H1 (cell line): ENCODE results near the gene SMIM20. TPM values are rescaled to one million over a fixed set of nuclear protein-coding genes. Genes with fewer than 3 reads are reported as not detected.

Source experiments
- CTCF ChIA-PET: fragments of 300-600 bp; sonication (Branson Sonifier 250); formaldehyde crosslinking; loops from one replicate; lab custom pipeline; 2021; ENCODE audit not compliant: partially characterized antibody; lab: Charles Lee
- POLR2A ChIA-PET: fragments of 300-600 bp; sonication (Branson Sonifier 250); formaldehyde crosslinking; loops from one replicate; lab custom pipeline; 2021; ENCODE audit warnings: inconsistent platforms; ENCODE audit not compliant: partially characterized antibody; lab: Charles Lee
- DNase-seq, 2 experiments: peaks; one replicate each; pipeline versions ENCODE4 v3.0.0 to v3.0.0-alpha.2; 2010 to 2022; ENCODE audit warnings: low spot score in 2 of 2, low read depth in 1 of 2, mixed read lengths in 1 of 2
- FAIRE-seq: peaks from 2 replicates; lab custom pipeline; 2011; peaks lifted over from hg19 to GRCh38; lab: Jason Lieb, UNC
- H2AFZ ChIP-seq: 2 replicates; pipeline ENCODE4 v1.8.1; 2012; ENCODE audit warnings: low read length, inconsistent platforms
- H2AK5ac ChIP-seq: 2 replicates; pipeline ENCODE4 v1.6.1; 2013; ENCODE audit warnings: low read depth, low read length
- H2BK120ac ChIP-seq: replicated peaks from 2 replicates; pipeline ENCODE3; 2013; ENCODE audit warnings: low read depth, low read length, inconsistent platforms
- H2BK12ac ChIP-seq: 2 replicates; pipeline ENCODE4 v1.6.1; 2013; ENCODE audit warnings: low read depth, low read length
- H2BK15ac ChIP-seq: 2 replicates; pipeline ENCODE4 v1.6.1; 2013; ENCODE audit warnings: low read length
- H2BK20ac ChIP-seq: 2 replicates; pipeline ENCODE4 v1.6.1; 2013; ENCODE audit warnings: low read length
- H2BK5ac ChIP-seq: 2 replicates; pipeline ENCODE4 v1.6.1; 2013; ENCODE audit warnings: low read depth, low read length
- H3K14ac ChIP-seq: 2 replicates; pipeline ENCODE4 v1.6.1; 2013; ENCODE audit warnings: inconsistent platforms; ENCODE audit not compliant: insufficient read length
- H3K18ac ChIP-seq: 2 replicates; pipeline ENCODE4 v1.6.1; 2013; ENCODE audit warnings: low read length; ENCODE audit errors: extremely low read depth
- H3K23ac ChIP-seq: 2 replicates; pipeline ENCODE4 v1.6.1; 2013; ENCODE audit warnings: inconsistent platforms; ENCODE audit not compliant: insufficient read length
- H3K23me2 ChIP-seq: 2 replicates; pipeline ENCODE4 v1.6.1; 2013; ENCODE audit warnings: low read depth, low read length
- H3K27ac ChIP-seq: 2 replicates; pipeline ENCODE4 v1.6.1; 2011; ENCODE audit warnings: low read depth, low read length, inconsistent platforms
- H3K27me3 ChIP-seq, 4 experiments: replicated peaks in 1 of 4; 1 replicate in 1 of 4; 2 replicates in 3 of 4; pipeline versions ENCODE4 v1.6.1 to v1.8.1; 2011 to 2013; ENCODE audit warnings: low read length in 3 of 4, mild to moderate bottlenecking in 3 of 4, inconsistent platforms in 2 of 4, mixed read lengths in 2 of 4, moderate library complexity in 1 of 4; ENCODE audit not compliant: control insufficient read depth in 3 of 4, insufficient read depth in 3 of 4; ENCODE audit errors: extremely low read depth in 1 of 4
- H3K36me3 ChIP-seq, 4 experiments: 2 replicates each; pipeline versions ENCODE4 v1.6.1 to v1.8.1; 2011 to 2013; ENCODE audit warnings: mild to moderate bottlenecking in 4 of 4, low read length in 3 of 4, moderate library complexity in 2 of 4, control low read depth in 1 of 4, inconsistent platforms in 1 of 4; ENCODE audit not compliant: insufficient read depth in 4 of 4, control insufficient read depth in 2 of 4
- H3K4ac ChIP-seq: replicated peaks from 2 replicates; pipeline ENCODE3; 2013; ENCODE audit warnings: low read length, low read depth, mixed read lengths, inconsistent platforms; ENCODE audit not compliant: insufficient read length
- H3K4me1 ChIP-seq, 4 experiments: replicated peaks in 1 of 4; 1 replicate in 1 of 4; 2 replicates in 3 of 4; pipeline versions ENCODE4 v1.6.1 to v1.8.1; 2011 to 2013; ENCODE audit warnings: low read length in 3 of 4, inconsistent platforms in 2 of 4, mixed read lengths in 1 of 4; ENCODE audit not compliant: insufficient read depth in 4 of 4, control insufficient read depth in 3 of 4
- H3K4me2 ChIP-seq, 2 experiments: 2 replicates each; pipeline versions ENCODE4 v1.6.1 to v1.8.1; 2011 to 2013; ENCODE audit warnings: low read depth in 2 of 2, low read length in 2 of 2, control low read depth in 1 of 2, inconsistent platforms in 1 of 2, mild to moderate bottlenecking in 1 of 2; ENCODE audit not compliant: insufficient read depth in 1 of 2
- H3K4me3 ChIP-seq, 4 experiments: fragments of 200-600, 300-600 bp in 1 of 4; sonication (generic), shearing (Covaris generic), sonication (Bioruptor Twin) in 1 of 4; 2 replicates each; pipeline versions ENCODE4 v1.5.1 to v1.8.1; 2011 to 2016; ENCODE audit warnings: low read length in 4 of 4, low read depth in 3 of 4, control low read depth in 2 of 4, inconsistent platforms in 2 of 4, mild to moderate bottlenecking in 2 of 4, mixed read lengths in 1 of 4, moderate library complexity in 1 of 4; ENCODE audit not compliant: insufficient read depth in 2 of 4; ENCODE audit errors: extremely low read depth in 1 of 4
- H3K56ac ChIP-seq: replicated peaks from 2 replicates; pipeline ENCODE3; 2013; ENCODE audit warnings: low read depth, mild to moderate bottlenecking, mixed read lengths, low read length, inconsistent platforms; ENCODE audit not compliant: insufficient read length
- H3K79me1 ChIP-seq: 2 replicates; pipeline ENCODE4 v1.6.1; 2013; ENCODE audit warnings: low read depth, low read length, control low read depth
- H3K79me2 ChIP-seq, 2 experiments: 2 replicates each; pipeline versions ENCODE4 v1.6.1 to v1.8.1; 2012 to 2013; ENCODE audit warnings: low read length in 2 of 2, mild to moderate bottlenecking in 2 of 2, inconsistent platforms in 1 of 2; ENCODE audit not compliant: insufficient read depth in 2 of 2, control insufficient read depth in 1 of 2
- H3K9ac ChIP-seq, 4 experiments: replicated peaks in 1 of 4; 1 replicate in 1 of 4; 2 replicates in 3 of 4; pipeline versions ENCODE4 v1.6.1 to v1.8.1; 2011 to 2013; ENCODE audit warnings: low read depth in 3 of 4, low read length in 3 of 4, control low read depth in 2 of 4, mild to moderate bottlenecking in 2 of 4, moderate library complexity in 2 of 4, inconsistent platforms in 1 of 4; ENCODE audit errors: extremely low read depth in 1 of 4
- H3K9me3 ChIP-seq, 2 experiments: 2 replicates each; pipeline versions ENCODE4 v1.6.1 to v1.8.1; 2012 to 2013; ENCODE audit warnings: mild to moderate bottlenecking in 2 of 2, moderate library complexity in 2 of 2, control low read depth in 1 of 2, inconsistent platforms in 1 of 2, low read depth in 1 of 2, low read length in 1 of 2, mixed read lengths in 1 of 2; ENCODE audit not compliant: insufficient read depth in 2 of 2
- H4K20me1 ChIP-seq, 2 experiments: replicated peaks in 1 of 2; 2 replicates each; pipeline versions ENCODE3 to v1.8.1; 2011 to 2013; ENCODE audit warnings: inconsistent platforms in 2 of 2, low read length in 2 of 2, mild to moderate bottlenecking in 1 of 2; ENCODE audit not compliant: insufficient read depth in 2 of 2, control insufficient read depth in 1 of 2
- H4K5ac ChIP-seq: 2 replicates; pipeline ENCODE4 v1.6.1; 2013; ENCODE audit warnings: low read length, low read depth, mixed read lengths, inconsistent platforms; ENCODE audit not compliant: insufficient read length
- H4K8ac ChIP-seq: 2 replicates; pipeline ENCODE4 v1.8.0; 2013; ENCODE audit warnings: mild to moderate bottlenecking, moderate library complexity, low read length, inconsistent platforms; ENCODE audit not compliant: insufficient read depth; ENCODE audit errors: extremely low read depth
- H4K91ac ChIP-seq: replicated peaks from 2 replicates; pipeline ENCODE3; 2013; ENCODE audit warnings: low read length, mixed read lengths, inconsistent platforms; ENCODE audit not compliant: insufficient read length
- ASH2L ChIP-seq: fragments of 200-600, 300-600 bp; sonication (generic); IDR thresholded peaks from one replicate; pipeline ENCODE4 v1.7.1; 2017; ENCODE audit warnings: low read length
- CEBPB ChIP-seq: IDR thresholded peaks from 2 replicates; pipeline ENCODE4 v1.6.1; 2012; ENCODE audit warnings: low read depth, low read length
- CTBP2 ChIP-seq: IDR thresholded peaks from 2 replicates; pipeline ENCODE4 v1.7.0; 2011; ENCODE audit warnings: borderline replicate concordance, mild to moderate bottlenecking, moderate library complexity, mixed read lengths, low read length; ENCODE audit not compliant: insufficient read depth, insufficient read length
- MAFK ChIP-seq: IDR thresholded peaks from 2 replicates; pipeline ENCODE4 v1.6.1; 2012; ENCODE audit warnings: low read depth, mild to moderate bottlenecking, improper control_type of control experiment, low read length
- PHF8 ChIP-seq: fragments of 200-600 bp; sonication (generic); conservative IDR thresholded peaks from 2 replicates; pipeline ENCODE4 v1.7.1; 2012; ENCODE audit warnings: low read depth, mild to moderate bottlenecking, inconsistent platforms, low read length, moderate library complexity
- RNF2 ChIP-seq: fragments of 200-900, 300-1000 bp; sonication (generic); IDR thresholded peaks from 2 replicates; pipeline ENCODE4 v1.7.1; 2016; ENCODE audit warnings: borderline replicate concordance, low read depth, mild to moderate bottlenecking, antibody characterized with exemption, low read length; ENCODE audit not compliant: poor library complexity, severe bottlenecking; ENCODE audit errors: missing control alignments
- SIN3A ChIP-seq, 2 experiments: IDR thresholded peaks in 1 of 2; conservative IDR thresholded peaks in 1 of 2; 2 replicates each; pipeline ENCODE4 v1.6.1; 2011 to 2012; ENCODE audit warnings: low read length in 2 of 2, improper control_type of control experiment in 1 of 2, low read depth in 1 of 2, mild to moderate bottlenecking in 1 of 2
- SP4 ChIP-seq: IDR thresholded peaks from 2 replicates; pipeline ENCODE4 v1.6.1; 2012; ENCODE audit warnings: low read length, inconsistent platforms
- USF2 ChIP-seq: IDR thresholded peaks from 2 replicates; pipeline ENCODE4 v1.6.1; 2011; ENCODE audit warnings: low read length, improper control_type of control experiment
- YY1 ChIP-seq: IDR thresholded peaks from 2 replicates; pipeline ENCODE4 v1.6.1; 2011; ENCODE audit warnings: low read depth, mild to moderate bottlenecking, low read length
- WGBS, 2 experiments: shearing (Covaris generic) in 1 of 2; methylation state at CpG; one replicate each; pipeline versions ENCODE4 v1.1.6 to v1.1.7; 2013 to 2015; ENCODE audit warnings: low lambda C conversion rate in 2 of 2, mixed read lengths in 2 of 2, inconsistent platforms in 1 of 2, low coverage in 1 of 2, missing lambda C conversion rate in 1 of 2; ENCODE audit not compliant: insufficient replicate concordance in 2 of 2, insufficient coverage in 1 of 2, insufficient read length in 1 of 2; ENCODE audit errors: extremely low coverage in 1 of 2, missing lambda C conversion rate in 1 of 2; 5-methylcytosine and 5-hydroxymethylcytosine counted together
- polyA plus RNA-seq, 7 experiments: library from polyadenylated mRNA; depleted of rRNA in 3 of 7; stranded (reverse) in 5 of 7; unstranded in 2 of 7; fragments of >200 nt in 5 of 7; fragments of 200-250 nt in 2 of 7; gene quantifications; 1 replicate in 5 of 7; 2 replicates in 1 of 7; 4 replicates in 1 of 7; pipeline versions ENCODE4 v1.2.1 to v1.2.3, GENCODE V29; 2011 to 2013; ENCODE audit warnings: missing spikeins in 2 of 7, mixed read lengths in 2 of 7
- total RNA-seq: library from RNA; stranded (reverse); fragmentation: NEBNext Ultra II Directional; extraction: Animal tissue kit (Norgen Biotek cat#: 25700); gene quantifications from 2 replicates; pipeline ENCODE4 v1.2.1, GENCODE V29; 2021

Gene SMIM20
- total and polyA plus RNA-seq, 2 of the 8 experiments (the other 6 are each of a cell fraction or from before 2014, with no cell fraction given) = 21.9 to 36.9 TPM

GRCh38 chr4:25889589-25890503 lies 24.2 kb upstream of the SMIM20 start:
- Histone ChIP-seq H3K36me3 (no peaks in the 10 kb centered on the region), H2BK15ac (no peak overlapping the region), H3K23me2 (no peaks in the 10 kb centered on the region), H4K8ac (no peak overlapping the region), H3K4me3 (no peak overlapping the region), H2AFZ (peak overlapping the region; percentile 65; the same call in 1 of the 2 replicates), H2AK5ac (no peak overlapping the region), H2BK20ac (no peak overlapping the region), H3K4ac (no peak overlapping the region), H3K27me3 (no peaks in the 10 kb centered on the region), H2BK5ac (no peak overlapping the region), H4K5ac (no peak overlapping the region), H3K4me1 (peaks cover 2 to 16% (median 11%) of the 10 kb centered on the region in 4 experiments; a peak in 6 of 7 replicates), H3K9ac (no peak overlapping the region), H3K27ac (no peak overlapping the region), H3K18ac (no peak overlapping the region; the same call in 1 of the 2 replicates), H3K79me2 (no peaks in the 10 kb centered on the region), H2BK120ac (no peak overlapping the region), H3K14ac (no peak overlapping the region), H3K4me2 (no peak overlapping the region), H4K91ac (no peak overlapping the region), H3K23ac (no peak overlapping the region), H3K79me1 (no peaks in the 10 kb centered on the region), H3K9me3 (no peaks in the 10 kb centered on the region), H2BK12ac (no peak overlapping the region), H3K56ac (no peak overlapping the region), H4K20me1 (no peaks in the 10 kb centered on the region)
- DNase-seq (no peak), FAIRE-seq (no peak)
- CTCF ChIA-PET = interaction anchor here (1.1 to 1.6 kb wide), 4 partner anchors 11 to 48 kb away, joined by 3 to 5 read pairs (median 4); no protein-coding TSS in a partner anchor
- POLR2A ChIA-PET = no interaction called here
- 89% methylated on average over 14 of the region's 14 CpGs; no CpG with 5 or more reads in 1 of the 2 experiments for WGBS, 2 experiments
- TF ChIP-seq SIN3A (conservative IDR thresholded peaks at IDR 0.05 in 1 of 2, IDR thresholded peaks at IDR 0.05 in 1 of 2; ENCODE audit: low read depth in 1 of 2, low read length in 2 of 2) = no peak
- no peak for TF ChIP-seq RNF2
- no peak for TF ChIP-seq PHF8
- TF ChIP-seq CTBP2 = no peak
- no peak for TF ChIP-seq MAFK
- TF ChIP-seq YY1 = no peak
- TF ChIP-seq SP4 = no peak
- no peak for TF ChIP-seq ASH2L
- no peak for TF ChIP-seq CEBPB
- no peak for TF ChIP-seq USF2
